CD4-positive, CD25-positive, alpha-beta regulatory T cell (primary cell): ENCODE data around the gene GLRX. TPM values are rescaled to one million over a fixed set of nuclear protein-coding genes. Genes with fewer than 3 reads are reported as not detected.
A peak's percentile ranks its signal among the peaks of the same experiment; 100 is the strongest.

ENCODE experiments used
- ATAC-seq, 2 donors: fragments of 150-1000 bp; cut with Tn5 transposase; one replicate each; pipeline ENCODE4 v1.10.0; 2021; ENCODE audit warnings: low read depth in 2 of 2, moderate number of reproducible peaks in 2 of 2, moderate library complexity in 1 of 2
- DNase-seq, 3 donors: peaks; one replicate each; pipeline versions ENCODE4 v3.0.0 to v3.0.0-alpha.2; 2012 to 2022; ENCODE audit warnings: mixed read lengths in 1 of 3
- H3K27ac ChIP-seq: one replicate; pipeline ENCODE4 v1.7.0; 2013; ENCODE audit warnings: mild to moderate bottlenecking, low read length; ENCODE audit not compliant: insufficient read depth, poor library complexity, severe bottlenecking
- H3K27me3 ChIP-seq: one replicate; pipeline ENCODE4 v1.7.0; 2013; ENCODE audit warnings: low read length; ENCODE audit not compliant: control insufficient read depth, insufficient read depth
- H3K36me3 ChIP-seq: one replicate; pipeline ENCODE4 v1.7.0; 2013; ENCODE audit warnings: mild to moderate bottlenecking, low read length, moderate library complexity; ENCODE audit not compliant: control insufficient read depth, insufficient read depth
- H3K4me1 ChIP-seq: 2 replicates; pipeline ENCODE4 v1.7.0; 2013; ENCODE audit warnings: mild to moderate bottlenecking, low read length; ENCODE audit not compliant: insufficient read depth, control insufficient read depth, poor library complexity, severe bottlenecking
- H3K4me3 ChIP-seq: one replicate; pipeline ENCODE4 v1.7.0; 2013; ENCODE audit warnings: low read depth, mild to moderate bottlenecking, low read length, moderate library complexity
- H3K9me3 ChIP-seq, 2 experiments: 1 replicate in 1 of 2; 2 replicates in 1 of 2; pipeline ENCODE4 v1.7.0; 2013; ENCODE audit warnings: low read length in 2 of 2, mild to moderate bottlenecking in 1 of 2, moderate library complexity in 1 of 2; ENCODE audit not compliant: control insufficient read depth in 2 of 2
- H3K27ac Mint-ChIP-seq, 3 donors: one replicate each; pipeline ENCODE4 v1.8.0; 2020 to 2022; ENCODE audit warnings: mild to moderate bottlenecking in 3 of 3, mixed read lengths in 3 of 3, moderate library complexity in 2 of 3
- H3K27me3 Mint-ChIP-seq: one replicate; pipeline ENCODE4 v1.8.0; 2022; ENCODE audit warnings: mild to moderate bottlenecking, mixed read lengths
- H3K36me3 Mint-ChIP-seq: one replicate; pipeline ENCODE4 v1.8.0; 2020; ENCODE audit warnings: mixed read lengths
- H3K4me1 Mint-ChIP-seq, 4 donors: one replicate each; pipeline ENCODE4 v1.8.0; 2020 to 2022; ENCODE audit warnings: mixed read lengths in 4 of 4, mild to moderate bottlenecking in 1 of 4
- H3K4me3 Mint-ChIP-seq, 4 donors: one replicate each; pipeline ENCODE4 v1.8.0; 2020 to 2022; ENCODE audit warnings: mild to moderate bottlenecking in 4 of 4, mixed read lengths in 4 of 4, moderate library complexity in 3 of 4
- H3K9me3 Mint-ChIP-seq, 7 donors: one replicate each; pipeline ENCODE4 v1.8.0; 2020 to 2022; ENCODE audit warnings: mixed read lengths in 7 of 7, mild to moderate bottlenecking in 3 of 7, moderate library complexity in 2 of 7
- polyA plus RNA-seq, 4 donors: library from polyadenylated mRNA; unstranded; fragments of 300-500 nt; fragmentation: Illumina TruSeq; gene quantifications; one replicate each; pipeline ENCODE4 v1.2.3, GENCODE V29; 2021
- total RNA-seq: library from RNA; stranded (reverse); gene quantifications from one replicate; pipeline ENCODE4 v1.2.3, GENCODE V29; 2022

Gene GLRX
- total and polyA plus RNA-seq, 5 donors from 2014 or later, result 82.9 to 399 (median 323) TPM

DNA sequence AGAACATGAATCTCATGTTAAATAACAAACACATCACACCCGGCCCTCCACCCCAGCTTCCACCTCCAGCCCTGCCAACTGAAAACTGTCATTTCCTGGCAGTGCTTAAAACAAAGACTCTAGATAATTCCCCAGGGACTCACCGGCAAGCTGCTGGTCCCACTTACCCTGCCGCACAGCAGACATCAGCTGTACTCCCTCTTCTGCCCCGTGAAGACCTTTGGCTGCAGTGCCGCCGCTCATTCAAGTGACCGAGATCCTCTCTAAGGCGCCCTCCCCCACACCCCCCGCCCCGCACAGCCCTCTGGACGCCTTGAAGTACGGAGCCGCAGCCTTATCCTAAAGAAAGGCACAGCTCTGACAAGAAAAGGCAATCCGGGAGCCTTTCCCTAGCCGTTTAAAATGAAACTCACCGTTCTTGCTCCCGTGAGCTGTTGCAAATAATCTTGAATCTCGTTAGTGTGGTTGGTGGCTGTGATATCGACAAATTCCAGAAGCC, 434 bp downstream of the GLRX start:
- Histone ChIP-seq H3K27ac (peak overlapping the region; percentile 91), H3K4me1 (peaks cover 79% of the 10 kb centered on the region), H3K27me3 (no peaks in the 10 kb centered on the region), H3K9me3 (no peaks in the 10 kb centered on the region), H3K4me3 (peak overlapping the region; percentile 100), H3K36me3 (no peaks in the 10 kb centered on the region)
- Mint-ChIP-seq H3K27ac (peak overlapping the region; percentile 95 to 98 (median 98)), H3K9me3 (no peaks in the 10 kb centered on the region), H3K4me3 (peak overlapping the region; percentile 98 to 99 (median 99)), H3K27me3 (no peaks in the 10 kb centered on the region), H3K4me1 (peaks cover 11 to 70% (median 46%) of the 10 kb centered on the region in 4 donors), H3K36me3 (peaks cover 10% of the 10 kb centered on the region)
- ATAC-seq (no peak), DNase-seq (peak in 1 of 3 donors; percentile 24)

GRCh38 chr5:95821110-95822021, 1.2 kb downstream of the GLRX start:
- peaks cover 14 to 77% (median 52%) of the 10 kb centered on the region in 4 donors for H3K4me1 Mint-ChIP-seq
- DNase-seq (no peak), ATAC-seq (peak in 1 of 2 donors; percentile 10)
- H3K27ac Mint-ChIP-seq, result peak overlapping the region; percentile 95 to 98 (median 98)
- H3K4me3 Mint-ChIP-seq, result peak overlapping the region; percentile 98 to 99 (median 99)
- H3K4me3 ChIP-seq, result peak overlapping the region; percentile 100
- no peaks in the 10 kb centered on the region for H3K27me3 ChIP-seq
- H3K27me3 Mint-ChIP-seq, result no peaks in the 10 kb centered on the region
- H3K9me3 Mint-ChIP-seq, result no peaks in the 10 kb centered on the region
- no peaks in the 10 kb centered on the region for H3K9me3 ChIP-seq
- H3K4me1 ChIP-seq, result peaks cover 86% of the 10 kb centered on the region
- H3K36me3 Mint-ChIP-seq, result peaks cover 14% of the 10 kb centered on the region
- peak overlapping the region; percentile 91 for H3K27ac ChIP-seq
- peaks cover 3% of the 10 kb centered on the region for H3K36me3 ChIP-seq

- Histone ChIP-seq H3K27me3 (no peaks in the 10 kb centered on the region), H3K27ac (peak overlapping the region; percentile 91), H3K4me1 (peaks cover 80% of the 10 kb centered on the region), H3K36me3 (peaks cover 30% of the 10 kb centered on the region), H3K4me3 (peak overlapping the region; percentile 100), H3K9me3 (no peaks in the 10 kb centered on the region)
- Mint-ChIP-seq H3K27me3 (no peaks in the 10 kb centered on the region), H3K4me1 (peaks cover 17 to 81% (median 59%) of the 10 kb centered on the region in 4 donors), H3K4me3 (peak overlapping the region; percentile 98 to 99 (median 99)), H3K27ac (peak overlapping the region; percentile 95 to 98 (median 98)), H3K9me3 (no peaks in the 10 kb centered on the region), H3K36me3 (peaks cover 37% of the 10 kb centered on the region)
- DNase-seq (peak in 1 of 3 donors; percentile 42), ATAC-seq (peak; percentile 32 to 45)
These were observed 4.1 kb downstream of the GLRX start for GRCh38 chr5:95818181-95819147.

DNA sequence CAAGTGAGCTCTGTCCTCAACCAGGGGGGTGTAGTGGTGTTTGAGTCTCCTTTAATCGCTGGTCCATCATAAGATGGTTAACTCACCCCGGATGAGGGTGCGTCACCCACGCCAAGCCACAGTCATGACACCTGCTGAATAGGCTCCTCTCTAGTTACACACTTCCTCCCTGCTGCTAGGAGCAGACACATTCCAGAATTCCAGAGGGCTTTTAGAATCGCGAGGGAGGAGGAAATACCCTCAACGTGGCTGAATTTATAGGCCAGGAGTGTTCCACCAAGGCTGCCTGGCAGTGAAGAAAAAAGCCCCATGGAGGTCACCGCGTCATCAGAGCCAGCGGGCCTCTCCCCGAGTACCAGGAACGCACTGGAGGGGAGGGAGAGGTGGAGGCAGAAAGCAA, 5.1 kb downstream of the GLRX start:
- H3K27me3 Mint-ChIP-seq, result no peaks in the 10 kb centered on the region
- peak overlapping the region; percentile 95 to 98 (median 98) for H3K27ac Mint-ChIP-seq
- Histone ChIP-seq H3K27me3 (no peaks in the 10 kb centered on the region), H3K27ac (peak overlapping the region; percentile 91), H3K9me3 (no peaks in the 10 kb centered on the region), H3K4me3 (peak overlapping the region; percentile 100), H3K36me3 (peaks cover 34% of the 10 kb centered on the region), H3K4me1 (peaks cover 76% of the 10 kb centered on the region)
- peak; percentile 33 to 59 (median 38) for DNase-seq
- peaks cover 21 to 82% (median 66%) of the 10 kb centered on the region in 4 donors for H3K4me1 Mint-ChIP-seq
- peak overlapping the region; percentile 98 to 99 (median 99) for H3K4me3 Mint-ChIP-seq
- H3K9me3 Mint-ChIP-seq, result no peaks in the 10 kb centered on the region
- ATAC-seq, result peak; percentile 40 to 53
- peaks cover 44% of the 10 kb centered on the region for H3K36me3 Mint-ChIP-seq

GRCh38 chr5:95816776-95817175, 5.8 kb downstream of the GLRX start:
- H3K9me3 ChIP-seq, result no peaks in the 10 kb centered on the region
- Mint-ChIP-seq H3K4me1 (peaks cover 24 to 88% (median 71%) of the 10 kb centered on the region in 4 donors), H3K4me3 (peak overlapping the region; percentile 98 to 99 (median 99)), H3K36me3 (peaks cover 51% of the 10 kb centered on the region), H3K27ac (peak overlapping the region; percentile 95 to 98 (median 98)), H3K27me3 (no peaks in the 10 kb centered on the region), H3K9me3 (no peaks in the 10 kb centered on the region)
- no peak for DNase-seq
- no peak for ATAC-seq
- peaks cover 81% of the 10 kb centered on the region for H3K4me1 ChIP-seq
- peak overlapping the region; percentile 91 for H3K27ac ChIP-seq
- H3K27me3 ChIP-seq, result no peaks in the 10 kb centered on the region
- H3K4me3 ChIP-seq, result peak overlapping the region; percentile 100
- H3K36me3 ChIP-seq, result peaks cover 38% of the 10 kb centered on the region

GRCh38 chr5:95816341-95816740, 6.2 kb downstream of the GLRX start:
- H3K9me3 Mint-ChIP-seq, result no peaks in the 10 kb centered on the region
- Histone ChIP-seq H3K27ac (peak overlapping the region; percentile 91), H3K36me3 (peaks cover 38% of the 10 kb centered on the region), H3K9me3 (no peaks in the 10 kb centered on the region), H3K4me3 (peak overlapping the region; percentile 100), H3K4me1 (peaks cover 82% of the 10 kb centered on the region), H3K27me3 (no peaks in the 10 kb centered on the region)
- H3K36me3 Mint-ChIP-seq, result peaks cover 54% of the 10 kb centered on the region
- H3K27me3 Mint-ChIP-seq, result no peaks in the 10 kb centered on the region
- no peak for DNase-seq
- H3K4me3 Mint-ChIP-seq, result peak overlapping the region; percentile 98 to 99 (median 99)
- ATAC-seq, result no peak
- H3K27ac Mint-ChIP-seq, result peak overlapping the region; percentile 48 to 98 (median 95)
- H3K4me1 Mint-ChIP-seq, result peaks cover 26 to 92% (median 73%) of the 10 kb centered on the region in 4 donors

- no peaks in the 10 kb centered on the region for H3K27me3 ChIP-seq
- peaks cover 80% of the 10 kb centered on the region for H3K4me1 ChIP-seq
- Mint-ChIP-seq H3K4me1 (peaks cover 33 to 98% (median 79%) of the 10 kb centered on the region in 4 donors), H3K4me3 (peak overlapping the region; percentile 31 to 99 (median 90)), H3K9me3 (no peaks in the 10 kb centered on the region), H3K27ac (peak overlapping the region; percentile 95 to 98 (median 97)), H3K27me3 (no peaks in the 10 kb centered on the region), H3K36me3 (peaks cover 54% of the 10 kb centered on the region)
- peaks cover 38% of the 10 kb centered on the region for H3K36me3 ChIP-seq
- DNase-seq (no peak), ATAC-seq (peak; percentile 38 to 65)
- H3K4me3 ChIP-seq, result peak overlapping the region; percentile 100
- peak overlapping the region; percentile 91 for H3K27ac ChIP-seq
- no peaks in the 10 kb centered on the region for H3K9me3 ChIP-seq
These were observed 7.3 kb downstream of the GLRX start for GRCh38 chr5:95815155-95815729.
